ENCODE results near the gene KIAA0040.

- TF ChIP-seq CTCF (IDR thresholded peaks at IDR 0.05 in 2 of 3, conservative IDR thresholded peaks at IDR 0.05 in 1 of 3; ENCODE audit: borderline replicate concordance in 1 of 3, insufficient read depth in 1 of 3, low read depth in 2 of 3, low read length in 2 of 3) (no peak), ELF1 (IDR thresholded peaks at IDR 0.05; ENCODE audit: borderline replicate concordance, low read depth) (no peak), POLR2A (IDR thresholded peaks at IDR 0.05; ENCODE audit: borderline replicate concordance, extremely low read depth, insufficient read depth, insufficient read length) (no peak), SP1 (IDR thresholded peaks at IDR 0.05; ENCODE audit: low read depth) (no peak), EGR1 (IDR thresholded peaks at IDR 0.05; ENCODE audit: low read depth) (no peak), CEBPB (IDR thresholded peaks at IDR 0.05; ENCODE audit: low read depth) (no peak), YY1 (IDR thresholded peaks at IDR 0.05; ENCODE audit: extremely low read depth, insufficient replicate concordance, low read depth, low read length) (no peak), SRF (IDR thresholded peaks at IDR 0.05; ENCODE audit: low read depth) (no peak)
- TF ChIP-seq, protein P1, sequence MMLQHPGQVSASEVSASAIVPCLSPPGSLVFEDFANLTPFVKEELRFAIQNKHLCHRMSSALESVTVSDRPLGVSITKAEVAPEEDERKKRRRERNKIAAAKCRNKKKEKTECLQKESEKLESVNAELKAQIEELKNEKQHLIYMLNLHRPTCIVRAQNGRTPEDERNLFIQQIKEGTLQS (IDR thresholded peaks at IDR 0.05) = no peak
Observed at GRCh38 chr1:175137369-175137768, 55.2 kb downstream of the KIAA0040 start.

Data from HCT116 (cell line).